ENCODE results near the gene TMED5.

GRCh38 chr1:93186667-93187066 lies 6.5 kb upstream of the TMED5 start:
- no peak for TF ChIP-seq CTCF (IDR thresholded peaks at IDR 0.05)
- no peak for TF ChIP-seq POLR2A (IDR thresholded peaks at IDR 0.05)

Measured in Peyer's patch (tissue), 4 donors.